OCI-LY1 (cell line): ENCODE data around the gene GNAS.

Source experiments
- CTCF ChIP-seq: fragments of 200-600 bp; sonication (generic), shearing (Covaris generic); IDR thresholded peaks from 2 replicates; pipeline ENCODE4 v1.5.1; 2017; ENCODE audit warnings: mild to moderate bottlenecking, antibody characterized with exemption, low read length, moderate library complexity, mixed read lengths
- EZH2 ChIP-seq: fragments of 200-600 bp; sonication (generic), shearing (Covaris generic); IDR thresholded peaks from 2 replicates; pipeline ENCODE4 v1.8.0; 2017; ENCODE audit warnings: borderline replicate concordance, mixed run types, mild to moderate bottlenecking, antibody characterized with exemption, low read length, moderate library complexity, mixed read lengths

GRCh38 chr20:58838174-58838573, 14.3 kb upstream of the GNAS start:
- no peak for TF ChIP-seq CTCF
- TF ChIP-seq EZH2 = no peak
